Mammary epithelial cell (primary cell): ENCODE measurements around the gene TMEM9.

ENCODE experiments used
- CTCF ChIP-seq, 2 donors: IDR thresholded peaks in 1 of 2; conservative IDR thresholded peaks in 1 of 2; 2 replicates each; pipeline ENCODE4 v1.5.1; 2011 to 2012; ENCODE audit warnings: inconsistent platforms in 2 of 2, low read length in 2 of 2, mild to moderate bottlenecking in 2 of 2, control low read depth in 1 of 2, low read depth in 1 of 2; ENCODE audit not compliant: insufficient read depth in 1 of 2; ENCODE audit errors: extremely low read depth in 1 of 2
- EZH2 ChIP-seq: IDR thresholded peaks from 2 replicates; pipeline ENCODE4 v1.6.1; 2012; ENCODE audit warnings: low read length, inconsistent platforms, borderline replicate concordance

GRCh38 chr1:201123866-201124265 lies 30.4 kb downstream of the TMEM9 start:
- TF ChIP-seq CTCF (conservative IDR thresholded peaks at IDR 0.05 in 1 of 2, IDR thresholded peaks at IDR 0.05 in 1 of 2; ENCODE audit: extremely low read depth in 1 of 2, insufficient read depth in 1 of 2, low read depth in 1 of 2, low read length in 2 of 2) = no peak
- TF ChIP-seq EZH2 = no peak
